Body of pancreas (tissue), 4 donors: ENCODE results near the gene RIMBP2.

Experiments used
- POLR2A ChIP-seq, 3 donors: fragments of 450-650 bp; IDR thresholded peaks; one replicate each; pipeline ENCODE4 v1.6.1; 2016; ENCODE audit warnings: antibody characterized with exemption in 3 of 3, mild to moderate bottlenecking in 2 of 3
- TF ChIP-seq, protein P1 (sequence below), 7 experiments: fragments of 450-650 bp in 4 of 7; fragments of 200-600 bp in 3 of 7; sonication (generic) in 3 of 7; IDR thresholded peaks; one replicate each; pipeline ENCODE4 v1.5.1; 2016 to 2019; ENCODE audit warnings: antibody characterized with exemption in 7 of 7

DNA sequence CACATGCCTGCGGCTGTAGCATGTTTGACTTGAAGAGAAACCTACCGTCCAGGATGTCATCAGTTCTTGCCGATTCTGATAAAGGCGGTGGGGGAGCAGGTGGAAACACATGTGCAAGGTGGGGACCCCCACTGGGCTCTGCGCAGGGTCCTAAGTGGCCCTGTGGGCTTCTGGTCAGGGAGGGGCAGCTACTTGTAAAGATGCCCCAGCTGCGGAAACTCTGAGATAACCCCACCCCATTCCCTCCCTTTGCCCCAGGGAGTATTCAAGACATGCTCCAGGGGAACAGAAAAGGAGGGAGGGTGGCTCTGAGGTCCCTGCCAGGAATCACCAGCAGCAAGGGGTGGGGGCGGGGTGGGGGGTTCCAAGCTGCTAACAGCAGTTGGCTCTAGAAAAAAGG is 310.8 kb downstream of the RIMBP2 start:
- TF ChIP-seq, protein P1, sequence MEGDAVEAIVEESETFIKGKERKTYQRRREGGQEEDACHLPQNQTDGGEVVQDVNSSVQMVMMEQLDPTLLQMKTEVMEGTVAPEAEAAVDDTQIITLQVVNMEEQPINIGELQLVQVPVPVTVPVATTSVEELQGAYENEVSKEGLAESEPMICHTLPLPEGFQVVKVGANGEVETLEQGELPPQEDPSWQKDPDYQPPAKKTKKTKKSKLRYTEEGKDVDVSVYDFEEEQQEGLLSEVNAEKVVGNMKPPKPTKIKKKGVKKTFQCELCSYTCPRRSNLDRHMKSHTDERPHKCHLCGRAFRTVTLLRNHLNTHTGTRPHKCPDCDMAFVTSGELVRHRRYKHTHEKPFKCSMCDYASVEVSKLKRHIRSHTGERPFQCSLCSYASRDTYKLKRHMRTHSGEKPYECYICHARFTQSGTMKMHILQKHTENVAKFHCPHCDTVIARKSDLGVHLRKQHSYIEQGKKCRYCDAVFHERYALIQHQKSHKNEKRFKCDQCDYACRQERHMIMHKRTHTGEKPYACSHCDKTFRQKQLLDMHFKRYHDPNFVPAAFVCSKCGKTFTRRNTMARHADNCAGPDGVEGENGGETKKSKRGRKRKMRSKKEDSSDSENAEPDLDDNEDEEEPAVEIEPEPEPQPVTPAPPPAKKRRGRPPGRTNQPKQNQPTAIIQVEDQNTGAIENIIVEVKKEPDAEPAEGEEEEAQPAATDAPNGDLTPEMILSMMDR (IDR thresholded peaks at IDR 0.05) = no peak
- TF ChIP-seq POLR2A (IDR thresholded peaks at IDR 0.05) = no peak
